Chondrocyte (in vitro differentiated cells): ENCODE measurements around the gene SORCS1. TPM values are rescaled to one million over a fixed set of nuclear protein-coding genes. Genes with fewer than 3 reads are reported as not detected.
A peak's percentile ranks its signal among the peaks of the same experiment; 100 is the strongest.

Experiments used
- DNase-seq: peaks from one replicate; pipeline ENCODE4 v3.0.0; 2021; ENCODE audit warnings: mixed read lengths, low spot score
- H3K27ac Mint-ChIP-seq: one replicate; pipeline ENCODE4 v1.8.0; 2021; ENCODE audit warnings: mild to moderate bottlenecking, moderate library complexity, mixed read lengths; ENCODE audit not compliant: unreplicated experiment
- H3K27me3 Mint-ChIP-seq: 2 replicates; pipeline ENCODE4 v1.8.0; 2021; ENCODE audit warnings: low read depth, mixed read lengths
- H3K36me3 Mint-ChIP-seq: 2 replicates; pipeline ENCODE4 v1.8.0; 2021; ENCODE audit warnings: low read depth, mixed read lengths
- H3K4me1 Mint-ChIP-seq: 2 replicates; pipeline ENCODE4 v1.8.0; 2021; ENCODE audit warnings: low read depth, mild to moderate bottlenecking, mixed read lengths
- H3K4me3 Mint-ChIP-seq: one replicate; pipeline ENCODE4 v1.8.0; 2021; ENCODE audit warnings: mild to moderate bottlenecking, moderate library complexity, mixed read lengths; ENCODE audit not compliant: unreplicated experiment
- H3K9me3 Mint-ChIP-seq: 2 replicates; pipeline ENCODE4 v1.8.0; 2021; ENCODE audit warnings: low read depth, mixed read lengths
- CTCF ChIP-seq: fragments of 200-600 bp; sonication (generic); IDR thresholded peaks from 2 replicates; pipeline ENCODE4 v1.5.0; 2021; ENCODE audit warnings: antibody characterized with exemption, mild to moderate bottlenecking, moderate library complexity
- total RNA-seq: library from RNA; stranded (reverse); gene quantifications from 3 replicates; pipeline ENCODE4 v1.2.1, GENCODE V29; 2021

SORCS1 gene
- total RNA-seq, 1 donor from 2014 or later = not detected

GRCh38 chr10:107168738-107169137 lies 4.2 kb upstream of the SORCS1 start:
- peaks cover 29% of the 10 kb centered on the region for H3K27me3 Mint-ChIP-seq
- peaks cover 2% of the 10 kb centered on the region for H3K36me3 Mint-ChIP-seq
- H3K27ac Mint-ChIP-seq = no peak overlapping the region
- no peaks in the 10 kb centered on the region for H3K9me3 Mint-ChIP-seq
- TF ChIP-seq CTCF = no peak
- H3K4me3 Mint-ChIP-seq = no peak overlapping the region
- peaks cover 9% of the 10 kb centered on the region for H3K4me1 Mint-ChIP-seq
- DNase-seq = no peak

- no peak for TF ChIP-seq CTCF
- DNase-seq = no peak
- peaks cover 45% of the 10 kb centered on the region for H3K27me3 Mint-ChIP-seq
- H3K4me1 Mint-ChIP-seq = peaks cover 10% of the 10 kb centered on the region
- H3K9me3 Mint-ChIP-seq = no peaks in the 10 kb centered on the region
- H3K27ac Mint-ChIP-seq = no peak overlapping the region
- H3K36me3 Mint-ChIP-seq = peaks cover 2% of the 10 kb centered on the region
- no peak overlapping the region for H3K4me3 Mint-ChIP-seq
Measured at GRCh38 chr10:107166403-107166802, 1.9 kb upstream of the SORCS1 start.

GRCh38 chr10:107164992-107165391 lies 486 bp upstream of the SORCS1 start:
- Mint-ChIP-seq H3K27ac (no peak overlapping the region), H3K9me3 (no peaks in the 10 kb centered on the region), H3K27me3 (peaks cover 52% of the 10 kb centered on the region), H3K4me3 (peak overlapping the region; percentile 71), H3K4me1 (peaks cover 10% of the 10 kb centered on the region), H3K36me3 (peaks cover 2% of the 10 kb centered on the region)
- TF ChIP-seq CTCF = no peak
- no peak for DNase-seq

GRCh38 chr10:107163076-107163855 lies 1.2 kb downstream of the SORCS1 start:
- DNase-seq = no peak
- TF ChIP-seq CTCF = no peak
- H3K4me3 Mint-ChIP-seq = no peak overlapping the region

GRCh38 chr10:107160866-107161265 lies 3.6 kb downstream of the SORCS1 start:
- no peaks in the 10 kb centered on the region for H3K9me3 Mint-ChIP-seq
- no peak overlapping the region for H3K27ac Mint-ChIP-seq
- peaks cover 10% of the 10 kb centered on the region for H3K4me1 Mint-ChIP-seq
- peaks cover 2% of the 10 kb centered on the region for H3K36me3 Mint-ChIP-seq
- no peak overlapping the region for H3K4me3 Mint-ChIP-seq
- TF ChIP-seq CTCF = no peak
- no peak for DNase-seq
- H3K27me3 Mint-ChIP-seq = peaks cover 41% of the 10 kb centered on the region

More at GRCh38 chr10:107163076-107163855, 1.2 kb downstream of the SORCS1 start:
- Mint-ChIP-seq H3K4me1 (peaks cover 10% of the 10 kb centered on the region), H3K36me3 (peaks cover 2% of the 10 kb centered on the region), H3K27ac (no peak overlapping the region), H3K9me3 (no peaks in the 10 kb centered on the region), H3K27me3 (peaks cover 52% of the 10 kb centered on the region)
